NCI-H774 (cell line): ENCODE measurements around the gene SLC35B1.

ENCODE experiments used
- DNase-seq: peaks from one replicate; lab custom pipeline; 2025; lab: John Stamatoyannopoulos, UW

SLC35B1 gene

GRCh38 chr17:49670002-49670401 is 37.8 kb downstream of the SLC35B1 start:
- DNase-seq = no peak

GRCh38 chr17:49667854-49668253 is 39.9 kb downstream of the SLC35B1 start:
- DNase-seq = no peak

- no peak for DNase-seq
Observed at GRCh38 chr17:49664706-49665211, 43.0 kb downstream of the SLC35B1 start.

- DNase-seq = no peak
Observed at GRCh38 chr17:49659661-49660382, 47.9 kb downstream of the SLC35B1 start.

GRCh38 chr17:49656247-49656646 is 51.5 kb downstream of the SLC35B1 start:
- DNase-seq = no peak
